IPS-NIHi11 (cell line): Measurements from ENCODE around the gene SALL2.

ENCODE experiments used
- DNase-seq: peaks from one replicate; pipeline ENCODE4 v3.0.0; 2012; ENCODE audit warnings: mixed read lengths, low spot score

SALL2 gene

DNA sequence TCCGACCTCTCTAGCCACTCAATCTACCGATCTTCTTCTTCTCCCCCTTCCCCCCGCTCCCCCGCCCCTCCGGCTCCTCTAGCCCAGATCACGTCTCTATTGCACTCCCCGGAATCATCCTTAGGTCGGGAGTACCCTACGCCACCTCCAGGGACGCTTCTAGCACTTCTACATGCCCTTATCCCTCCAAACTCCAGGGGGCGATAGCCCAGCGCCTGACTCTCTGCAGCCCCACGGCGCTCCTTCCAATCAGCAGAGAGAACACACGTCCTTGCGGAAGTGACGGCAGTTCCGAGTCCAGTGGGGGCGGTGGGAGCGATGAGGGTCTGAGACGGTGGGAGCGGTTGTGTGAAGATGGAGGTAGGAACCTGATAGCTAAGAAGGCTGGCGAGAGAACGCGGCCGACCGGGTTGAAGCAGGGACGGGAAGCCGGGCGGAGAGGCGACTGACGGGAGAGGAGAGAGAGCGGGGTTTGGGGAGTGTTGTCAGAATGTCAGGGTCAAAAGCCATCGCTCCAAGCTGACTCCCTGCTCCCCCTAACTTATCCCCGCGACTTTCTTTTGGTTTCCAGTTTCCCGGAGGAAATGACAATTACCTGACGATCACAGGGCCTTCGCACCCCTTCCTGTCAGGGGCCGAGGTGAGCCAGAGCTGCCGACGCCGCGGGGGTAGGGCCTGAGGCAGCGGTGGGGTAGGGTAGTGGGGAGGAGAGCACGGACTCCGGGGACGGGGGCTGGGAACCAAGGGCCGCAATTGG lies 49.0 kb downstream of the SALL2 start, which contains the start of the genes RAB2B and TOX4:
RAB2B (minus strand) TSS at position 35 of the 757 bp plus-strand sequence. CDS start 87 bp downstream, outside the sequence.
TOX4 (plus strand) TSS at position 271 of the 757 bp plus-strand sequence; CDS start at position 355, 84 bp downstream.
- DNase-seq = peak; percentile 95

- DNase-seq = peak; percentile 81
Measured at GRCh38 chr14:21476523-21476924, 49.6 kb downstream of the SALL2 start.

- DNase-seq = no peak
Measured at GRCh38 chr14:21475767-21476522, 50.2 kb downstream of the SALL2 start.
